IPS-18c (cell line): ENCODE measurements around the gene HOMER1.
"Not testable (repeated sequence)": the region's sequence is repeated elsewhere in the genome, so short reads cannot be mapped to it uniquely, and the experiment has no call there.

ENCODE experiments used
- H3K4me3 ChIP-seq: 2 replicates; pipeline ENCODE4 v1.7.0; 2013; ENCODE audit warnings: low read depth, mild to moderate bottlenecking, low read length, moderate library complexity; ENCODE audit not compliant: insufficient read depth
- H3K9me3 ChIP-seq: one replicate; pipeline ENCODE4 v1.6.1; 2013; ENCODE audit warnings: mild to moderate bottlenecking, low read length, moderate library complexity; ENCODE audit not compliant: control insufficient read depth, insufficient read depth

HOMER1 gene

DNA sequence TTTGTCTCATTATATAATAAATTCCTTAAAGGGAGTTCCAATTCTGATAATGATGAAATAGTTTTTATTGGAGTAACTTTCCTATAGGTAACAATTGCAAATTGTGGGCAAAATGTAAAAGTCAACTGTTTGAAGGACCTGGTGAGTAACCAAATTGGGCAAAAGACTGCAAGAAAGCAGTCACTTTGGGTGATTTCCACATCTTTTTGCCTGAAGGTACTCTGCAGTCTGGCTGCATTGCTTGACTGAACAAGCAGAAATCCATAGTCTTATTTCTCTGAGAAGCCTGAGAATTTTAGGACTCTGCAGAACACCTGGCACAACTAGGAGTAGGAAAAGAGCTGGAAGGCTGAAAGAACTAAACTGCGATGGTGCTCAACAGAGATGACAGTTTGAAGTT is 114.9 kb downstream of the HOMER1 start:
- Histone ChIP-seq H3K9me3 (no peaks in the 10 kb centered on the region), H3K4me3 (no peak overlapping the region)

DNA sequence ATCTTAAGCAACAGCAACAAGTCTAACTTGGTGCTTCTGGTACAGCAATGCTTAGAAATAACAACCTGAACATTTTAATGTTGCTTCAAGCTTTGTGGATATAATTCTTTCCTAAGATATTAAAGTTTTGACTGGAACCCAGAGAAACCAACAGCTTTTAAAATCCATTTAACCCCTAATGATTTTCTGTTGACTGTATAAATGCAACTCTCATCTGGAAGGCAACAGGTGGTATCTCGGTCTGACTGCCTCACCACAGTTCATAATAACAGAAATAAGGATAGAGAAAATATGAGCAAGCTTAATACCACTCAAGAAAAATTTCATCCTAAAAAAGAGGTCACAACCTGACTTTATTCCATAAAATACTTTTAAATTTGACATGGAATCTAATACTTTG is 116.9 kb downstream of the HOMER1 start:
- Histone ChIP-seq H3K9me3 (no peaks in the 10 kb centered on the region), H3K4me3 (no peak overlapping the region)

DNA sequence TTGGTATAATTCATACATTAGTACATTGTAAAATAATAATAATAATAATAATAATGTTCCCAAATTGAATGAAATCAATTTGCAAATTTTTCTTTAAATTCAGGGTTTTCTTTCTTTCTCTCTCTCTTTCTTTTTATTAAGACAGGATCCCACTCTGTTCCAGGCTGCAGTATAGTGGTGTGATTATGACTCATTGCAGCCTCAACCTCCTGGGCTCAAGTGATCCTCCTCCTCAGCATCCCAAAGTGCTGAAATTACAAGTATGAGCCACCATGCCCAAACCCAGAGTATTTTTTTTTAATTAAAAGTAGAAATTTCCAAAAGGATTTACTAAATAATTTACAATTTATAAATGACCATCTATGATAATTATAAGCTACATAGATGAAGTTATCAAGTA is 117.7 kb downstream of the HOMER1 start:
- H3K4me3 ChIP-seq = no peak overlapping the region
- H3K9me3 ChIP-seq = no peaks in the 10 kb centered on the region

DNA sequence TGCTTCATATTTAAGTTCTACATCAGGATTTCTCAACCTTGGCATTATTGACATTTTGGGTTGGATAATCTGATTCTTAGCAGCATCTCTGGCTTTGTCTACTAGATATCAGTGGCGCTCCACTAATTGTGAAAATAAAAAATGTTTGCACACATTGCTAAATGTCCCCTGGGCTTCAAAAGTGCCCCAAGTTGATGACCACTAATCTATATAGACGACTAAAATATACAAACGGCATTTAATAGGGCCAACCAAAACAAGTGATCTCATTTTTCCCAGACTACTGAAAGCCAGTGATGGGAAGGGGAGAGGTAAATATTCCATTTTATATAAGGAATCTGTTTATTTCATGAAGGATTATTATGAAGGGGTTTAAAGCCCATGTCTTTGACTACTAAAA is 118.6 kb downstream of the HOMER1 start:
- Histone ChIP-seq H3K4me3 (no peak overlapping the region), H3K9me3 (no peaks in the 10 kb centered on the region)

DNA sequence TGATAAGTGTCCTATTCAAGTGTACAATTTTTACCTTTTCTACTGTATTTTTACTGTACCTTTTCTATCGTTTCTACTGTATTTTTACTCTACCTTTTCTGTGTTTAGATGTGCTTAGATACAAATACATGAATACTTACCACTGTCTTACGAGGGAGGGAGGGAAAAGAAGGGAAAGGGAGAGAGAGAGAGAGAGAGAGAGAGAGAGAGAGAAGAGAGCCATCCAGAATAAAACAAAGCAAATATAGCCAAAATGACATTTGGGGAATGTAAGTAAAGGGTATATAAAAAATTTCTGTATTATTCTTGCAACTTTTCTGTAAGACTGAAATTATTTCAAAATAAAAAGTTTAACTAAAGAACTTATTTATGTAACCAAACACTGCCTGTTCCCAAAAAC is 121.2 kb downstream of the HOMER1 start:
- Histone ChIP-seq H3K4me3 (no peak overlapping the region), H3K9me3 (no peaks in the 10 kb centered on the region)

DNA sequence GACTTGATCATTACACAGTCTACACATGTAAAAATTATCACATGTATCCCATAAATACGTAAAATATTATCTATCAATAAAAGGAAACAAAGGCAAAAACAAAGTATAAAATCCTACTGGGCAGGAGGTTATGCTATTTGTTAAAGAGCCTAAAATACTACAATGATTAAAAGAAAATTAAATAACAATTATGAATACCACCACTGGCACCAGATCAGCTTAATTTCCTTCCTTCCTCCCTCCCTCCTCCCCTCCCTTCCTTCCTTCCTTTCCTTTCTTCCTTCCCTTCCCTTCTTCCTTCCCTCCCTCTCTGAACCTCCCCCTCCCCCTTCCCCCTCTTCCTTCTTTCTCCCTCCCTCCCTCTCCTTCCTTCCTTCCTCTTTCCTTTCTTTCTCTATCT is 127.3 kb downstream of the HOMER1 start:
- Histone ChIP-seq H3K9me3 (no peaks in the 10 kb centered on the region), H3K4me3 (no peak overlapping the region)

DNA sequence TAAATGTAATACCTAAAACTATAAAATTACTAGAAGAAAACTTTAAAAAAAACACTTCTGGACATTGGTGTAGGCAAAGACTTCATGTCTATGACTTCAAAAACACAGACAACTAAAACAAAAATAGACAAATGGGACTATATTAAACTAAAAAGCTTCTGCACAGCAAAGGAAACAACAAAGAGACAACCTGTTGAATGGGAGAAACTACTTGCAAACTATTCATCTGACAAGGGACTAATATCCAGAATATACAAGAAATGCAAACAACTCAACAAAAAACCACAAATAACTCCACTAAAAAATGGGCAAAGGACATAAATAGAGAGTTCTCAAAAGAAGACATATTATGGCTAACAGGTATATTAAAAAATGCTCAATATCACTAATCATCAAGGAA is 128.8 kb downstream of the HOMER1 start:
- H3K9me3 ChIP-seq, H3K4me3 ChIP-seq: not testable (repeated sequence)

DNA sequence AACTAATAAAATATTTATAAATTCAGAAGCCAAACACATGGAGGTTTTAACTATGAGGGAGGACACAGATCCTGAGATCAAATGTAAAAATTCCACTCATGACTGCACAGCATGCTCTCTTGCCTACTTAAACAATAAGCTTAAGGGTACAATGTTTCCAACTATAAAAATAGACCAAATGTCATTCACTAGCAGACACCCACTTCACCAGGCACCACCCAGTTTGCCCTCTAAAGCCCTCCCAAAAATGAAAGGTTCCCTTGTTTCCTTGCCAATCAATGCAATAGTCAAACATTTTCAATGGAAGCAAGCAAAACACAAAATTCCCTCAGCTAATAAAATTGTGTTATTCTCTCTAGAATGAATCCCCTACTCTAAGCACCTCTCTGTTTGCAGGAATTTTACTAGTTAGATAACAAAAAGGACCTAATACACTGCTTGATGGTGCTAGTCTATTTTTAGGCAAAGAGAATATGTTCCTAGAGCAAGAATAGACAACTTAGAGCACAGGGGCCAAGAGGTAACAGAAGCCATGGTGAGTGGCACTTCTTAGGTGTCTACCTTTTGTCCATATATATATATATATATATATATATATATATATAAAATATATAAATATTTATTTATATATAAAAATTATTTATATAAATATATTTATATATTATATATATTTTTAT is 135.3 kb downstream of the HOMER1 start:
- no peak overlapping the region for H3K4me3 ChIP-seq

DNA sequence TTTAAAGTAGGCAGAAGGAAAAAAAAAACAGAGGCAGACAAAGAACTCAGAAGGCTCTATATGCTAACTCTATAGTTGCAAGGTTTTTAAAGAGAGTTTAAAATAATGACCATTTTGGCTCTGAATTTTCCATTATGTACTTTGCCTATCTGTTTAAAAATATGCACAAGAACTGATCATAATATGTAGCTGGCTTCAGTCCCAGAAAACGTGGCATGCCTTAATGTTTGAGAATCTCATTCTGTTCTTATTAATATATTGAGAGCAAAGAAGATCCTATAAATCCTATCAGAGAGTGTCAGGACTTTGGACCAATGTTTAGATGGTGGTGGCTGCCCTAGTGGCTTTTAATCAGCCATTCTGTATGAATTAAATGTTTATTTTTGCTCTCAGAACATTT is 156.5 kb downstream of the HOMER1 start:
- peaks cover 4% of the 10 kb centered on the region for H3K9me3 ChIP-seq

More for the DNA sequence above, 135.3 kb downstream of the HOMER1 start:
- no peaks in the 10 kb centered on the region for H3K9me3 ChIP-seq

DNA sequence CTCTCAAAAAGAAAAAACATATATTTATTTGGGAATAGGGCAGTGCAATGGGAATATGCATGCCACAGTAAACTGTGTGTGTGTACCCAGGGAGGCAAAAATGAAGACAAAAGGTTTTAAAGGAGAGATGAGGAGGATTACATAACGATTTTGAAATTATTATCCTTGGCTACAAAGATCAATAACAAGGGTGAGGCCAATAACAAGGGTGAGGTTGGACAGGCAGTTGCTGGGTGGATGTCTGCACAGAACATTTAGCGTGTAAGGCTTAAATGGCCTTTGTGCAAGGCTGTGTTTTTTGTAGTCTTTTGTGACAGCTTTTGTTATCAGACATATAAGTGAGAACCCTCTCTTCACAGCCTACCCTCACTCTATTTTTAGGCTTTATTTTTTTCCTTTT is 164.1 kb downstream of the HOMER1 start:
- H3K9me3 ChIP-seq = peaks cover 4% of the 10 kb centered on the region
- no peak overlapping the region for H3K4me3 ChIP-seq

More for the DNA sequence above, 156.5 kb downstream of the HOMER1 start:
- no peak overlapping the region for H3K4me3 ChIP-seq

DNA sequence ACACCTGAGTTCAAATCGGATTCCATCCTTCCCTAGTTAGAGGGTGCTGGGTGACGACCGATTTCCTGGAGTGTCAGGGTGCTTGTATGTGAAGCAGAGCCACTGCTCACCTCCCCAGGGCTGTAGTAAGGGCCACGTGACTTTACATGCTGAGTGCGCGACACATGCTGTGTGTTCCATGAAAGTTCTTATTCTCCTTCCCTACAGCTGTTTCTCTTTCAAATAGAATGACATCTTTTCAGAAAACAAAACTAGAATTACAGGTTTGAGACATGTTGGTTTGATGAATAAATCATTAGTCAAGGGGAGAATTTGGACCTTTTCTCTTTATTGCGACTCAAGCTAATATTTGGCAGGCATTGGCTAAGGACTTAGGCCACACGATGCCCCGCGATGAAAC is 164.9 kb downstream of the HOMER1 start:
- H3K4me3 ChIP-seq = no peak overlapping the region

DNA sequence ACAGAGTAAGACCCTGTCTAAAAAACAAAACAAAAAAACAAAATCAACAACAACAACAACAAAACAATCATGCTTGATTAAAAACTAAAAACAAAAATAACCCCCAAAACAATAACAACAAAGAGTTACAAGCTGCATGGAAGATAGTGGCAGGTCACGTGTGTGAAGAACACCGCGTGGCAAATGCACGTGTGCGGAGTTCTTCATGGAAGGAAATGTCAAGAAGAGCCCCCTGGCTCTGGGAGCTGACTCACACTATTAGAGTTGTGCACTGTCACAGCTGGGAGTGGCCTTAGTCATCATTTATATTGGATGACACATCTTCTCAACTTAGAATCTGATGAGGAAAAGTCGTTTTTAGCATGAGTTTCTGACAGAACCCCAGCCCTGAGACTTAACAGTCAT is 167.5 kb downstream of the HOMER1 start:
- Histone ChIP-seq H3K9me3 (no peaks in the 10 kb centered on the region), H3K4me3 (no peak overlapping the region)

More for the DNA sequence above, 164.9 kb downstream of the HOMER1 start:
- peaks cover 4% of the 10 kb centered on the region for H3K9me3 ChIP-seq

DNA sequence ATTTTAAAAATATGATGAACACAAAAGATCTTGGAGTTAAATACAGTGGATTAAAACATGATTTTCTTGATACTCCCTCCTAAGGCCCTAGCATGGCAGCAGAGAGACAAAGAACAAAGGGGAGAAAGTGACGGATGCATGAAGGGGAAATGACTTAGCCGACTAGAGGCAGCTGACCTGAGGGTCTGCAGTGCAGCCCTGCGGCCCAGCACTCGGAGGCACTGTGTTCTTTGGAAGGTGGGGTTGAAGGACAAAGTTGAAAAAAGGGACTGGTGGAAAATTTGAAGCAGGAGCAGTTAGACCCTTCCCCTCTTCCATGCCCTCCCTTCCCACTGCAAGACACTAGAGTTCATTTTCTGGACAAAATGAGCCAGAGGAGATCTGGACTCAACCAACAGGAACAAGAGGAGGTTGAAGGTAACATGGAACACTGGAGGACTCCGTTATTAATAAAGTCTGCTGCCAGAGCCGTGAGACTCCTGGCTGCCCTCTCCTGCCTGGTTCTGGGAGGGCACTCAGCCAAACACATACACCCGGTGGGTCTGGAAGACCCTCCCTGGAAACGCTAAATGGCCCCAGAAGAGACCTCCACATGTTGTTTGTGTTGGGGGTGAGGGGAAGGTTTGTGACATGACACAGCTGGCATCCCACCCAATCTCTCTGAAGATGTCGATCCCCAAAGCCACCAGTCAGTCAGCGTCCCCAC is 179.9 kb downstream of the HOMER1 start:
- Histone ChIP-seq H3K4me3 (no peak overlapping the region), H3K9me3 (no peaks in the 10 kb centered on the region)

DNA sequence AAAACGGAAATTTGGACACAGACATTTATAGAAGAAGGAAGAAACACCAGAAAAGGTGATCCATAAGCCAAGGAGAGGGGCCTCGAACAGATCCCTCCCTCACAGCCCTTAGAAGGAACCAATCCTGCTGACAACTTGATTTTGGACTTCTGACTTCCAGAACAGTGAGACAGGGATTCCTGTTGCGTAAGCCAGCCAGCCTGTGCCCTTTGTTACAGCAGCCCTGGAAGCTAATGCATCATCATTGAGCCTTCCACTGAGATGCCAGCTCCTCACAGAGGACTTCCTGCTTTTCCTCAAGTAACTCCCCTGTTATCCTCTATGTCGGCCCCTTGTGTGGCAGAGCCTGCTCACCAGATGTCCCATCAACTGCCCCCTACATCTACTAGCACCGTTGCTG is 183.9 kb downstream of the HOMER1 start:
- Histone ChIP-seq H3K9me3 (no peaks in the 10 kb centered on the region), H3K4me3 (no peak overlapping the region)

DNA sequence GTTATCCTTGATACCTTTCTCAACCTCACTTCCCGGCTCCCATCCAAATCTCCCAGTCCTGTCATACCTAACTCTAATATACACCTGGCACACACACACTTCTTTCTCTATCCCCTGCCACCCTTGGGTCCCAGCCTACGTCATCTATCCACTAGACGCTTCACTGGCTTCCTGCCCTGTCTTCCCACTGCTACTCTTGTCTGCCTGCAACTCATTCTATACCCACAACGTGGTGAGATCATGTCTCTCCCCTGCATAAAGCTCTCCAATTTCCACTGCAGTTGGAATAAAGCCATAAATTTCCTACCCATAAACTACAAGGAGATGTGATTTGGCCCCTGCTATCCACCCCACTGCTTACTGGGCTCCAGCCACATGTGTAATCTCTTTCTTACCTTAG is 184.5 kb downstream of the HOMER1 start:
- no peak overlapping the region for H3K4me3 ChIP-seq
- H3K9me3 ChIP-seq = no peaks in the 10 kb centered on the region
